HepG2 (cell line): ENCODE measurements around the gene C10orf67. TPM values are rescaled to one million over a fixed set of nuclear protein-coding genes. Genes with fewer than 3 reads are reported as not detected.

Source experiments
- ASH2L ChIP-seq: fragments of 300-600, 200-600 bp; sonication (generic); IDR thresholded peaks from 2 replicates; pipeline ENCODE4 v1.7.0; 2017; ENCODE audit warnings: low read depth, mild to moderate bottlenecking, moderate library complexity, mixed read lengths, low read length; ENCODE audit not compliant: insufficient read length
- CBFB ChIP-seq: sonication (generic); formaldehyde crosslinking; IDR thresholded peaks from 2 replicates; pipeline ENCODE4 v1.4.0; 2020; ENCODE audit warnings: missing genetic modification reagents
- ETV6 ChIP-seq: sonication (generic); formaldehyde crosslinking; conservative IDR thresholded peaks from 2 replicates; pipeline ENCODE4 v1.4.0; 2020; ENCODE audit warnings: missing genetic modification reagents
- FOXK1 ChIP-seq: sonication (generic); formaldehyde crosslinking; IDR thresholded peaks from 2 replicates; pipeline ENCODE4 v1.4.0; 2020; ENCODE audit warnings: low read depth, missing genetic modification reagents, borderline replicate concordance
- GTF3A ChIP-seq: sonication (generic); formaldehyde crosslinking; conservative IDR thresholded peaks from 2 replicates; pipeline ENCODE4 v1.4.0; 2020; ENCODE audit warnings: mild to moderate bottlenecking, missing genetic modification reagents
- HMG20B ChIP-seq: conservative IDR thresholded peaks from 2 replicates; pipeline ENCODE4 v1.6.1; 2016; ENCODE audit warnings: missing genetic modification reagents, missing compliant biosample characterization
- HOXD1 ChIP-seq: sonication (generic); formaldehyde crosslinking; IDR thresholded peaks from 2 replicates; pipeline ENCODE4 v1.5.0; 2020; ENCODE audit warnings: missing genetic modification reagents
- KLF11 ChIP-seq: IDR thresholded peaks from 2 replicates; pipeline ENCODE4 v1.6.1; 2016; ENCODE audit warnings: missing compliant biosample characterization
- KLF16 ChIP-seq, 2 experiments: sonication (generic) in 1 of 2; formaldehyde crosslinking in 1 of 2; IDR thresholded peaks; 2 replicates each; pipeline versions ENCODE4 v1.6.1 to v1.8.0; 2016 to 2023; ENCODE audit warnings: missing genetic modification reagents in 2 of 2, missing compliant biosample characterization in 1 of 2
- MIER2 ChIP-seq: IDR thresholded peaks from 2 replicates; pipeline ENCODE4 v1.6.1; 2016; ENCODE audit warnings: missing biosample characterization, missing genetic modification reagents
- MYNN ChIP-seq: sonication (generic); formaldehyde crosslinking; IDR thresholded peaks from 2 replicates; pipeline ENCODE4 v1.4.0; 2020; ENCODE audit warnings: mild to moderate bottlenecking, low read depth, missing genetic modification reagents
- PAX8 ChIP-seq: sonication (generic); formaldehyde crosslinking; IDR thresholded peaks from 2 replicates; pipeline ENCODE4 v1.8.0; 2022; ENCODE audit warnings: mild to moderate bottlenecking, missing genetic modification reagents, borderline replicate concordance
- PHF8 ChIP-seq: sonication (generic); formaldehyde crosslinking; IDR thresholded peaks from 2 replicates; pipeline ENCODE4 v1.5.0; 2020; ENCODE audit warnings: missing genetic modification reagents
- POLR2AphosphoS2 ChIP-seq: IDR thresholded peaks from 2 replicates; pipeline ENCODE4 v1.6.1; 2011; ENCODE audit warnings: low read depth, low read length, improper control_type of control experiment
- SMAD3 ChIP-seq: sonication (generic); formaldehyde crosslinking; IDR thresholded peaks from 2 replicates; pipeline ENCODE4 v1.4.0; 2020; ENCODE audit warnings: missing genetic modification reagents
- SOX13 ChIP-seq, 3 experiments: fragments of 450-650 bp in 1 of 3; sonication (generic) in 1 of 3; formaldehyde crosslinking in 1 of 3; IDR thresholded peaks in 2 of 3; conservative IDR thresholded peaks in 1 of 3; 2 replicates each; pipeline versions ENCODE4 v1.5.0 to v1.6.1; 2016 to 2020; ENCODE audit warnings: antibody characterized with exemption in 1 of 3, mild to moderate bottlenecking in 1 of 3, missing compliant biosample characterization in 1 of 3, missing genetic modification reagents in 1 of 3, moderate library complexity in 1 of 3
- TCF7L2 ChIP-seq: IDR thresholded peaks from 2 replicates; pipeline ENCODE4 v1.6.1; 2011; ENCODE audit warnings: mild to moderate bottlenecking, low read depth, low read length, moderate library complexity
- TMF1 ChIP-seq: sonication (generic); formaldehyde crosslinking; IDR thresholded peaks from 2 replicates; pipeline ENCODE4 v1.8.1; 2022; ENCODE audit warnings: low read depth, missing genetic modification reagents
- TOPORS ChIP-seq: sonication (generic); formaldehyde crosslinking; IDR thresholded peaks from 2 replicates; pipeline ENCODE4 v1.8.0; 2023; ENCODE audit warnings: mild to moderate bottlenecking, missing genetic modification reagents
- ZFX ChIP-seq: sonication (generic); formaldehyde crosslinking; IDR thresholded peaks from 2 replicates; pipeline ENCODE4 v1.4.0; 2020; ENCODE audit warnings: mild to moderate bottlenecking, low read depth, missing genetic modification reagents, moderate library complexity
- ZNF24 ChIP-seq: fragments of 450-650 bp; IDR thresholded peaks from 2 replicates; pipeline ENCODE4 v1.6.1; 2017; ENCODE audit warnings: antibody characterized with exemption, mild to moderate bottlenecking
- ZNF34 ChIP-seq: sonication (generic); formaldehyde crosslinking; IDR thresholded peaks from 2 replicates; pipeline ENCODE4 v1.4.0; 2020; ENCODE audit warnings: mild to moderate bottlenecking, missing genetic modification reagents, borderline replicate concordance
- ZNF382 ChIP-seq: sonication (generic); formaldehyde crosslinking; IDR thresholded peaks from 2 replicates; pipeline ENCODE4 v1.5.0; 2020; ENCODE audit warnings: missing genetic modification reagents, mild to moderate bottlenecking, borderline replicate concordance
- ZNF557 ChIP-seq: sonication (generic); formaldehyde crosslinking; IDR thresholded peaks from 2 replicates; pipeline ENCODE4 v1.4.0; 2020; ENCODE audit warnings: missing genetic modification reagents
- ZNF788 ChIP-seq: sonication (generic); formaldehyde crosslinking; IDR thresholded peaks from 2 replicates; pipeline ENCODE4 v1.5.0; 2020; ENCODE audit warnings: mild to moderate bottlenecking, missing genetic modification reagents, borderline replicate concordance
- polyA plus RNA-seq, 8 experiments: library from polyadenylated mRNA; depleted of rRNA in 3 of 8; stranded (reverse) in 7 of 8; unstranded in 1 of 8; fragments of >200 nt; fragmentation: Illumina TruSeq in 4 of 8; extraction: Trizol in 4 of 8; gene quantifications; 2 replicates each; pipeline versions ENCODE4 v1.2.1 to v1.2.3, GENCODE V29; 2011 to 2016; ENCODE audit warnings: low read depth in 4 of 8, missing spikeins in 1 of 8, mixed read lengths in 1 of 8; ENCODE audit not compliant: insufficient read depth in 1 of 8
- total RNA-seq, 5 experiments: library from RNA; depleted of rRNA; stranded (reverse); fragments of >200 nt; fragmentation: Illumina TruSeq; extraction: Trizol; gene quantifications; 2 replicates each; pipeline ENCODE4 v1.2.3, GENCODE V29; 2016; ENCODE audit warnings: low read depth in 1 of 5
- TF ChIP-seq, protein P1 (sequence below): sonication (generic); formaldehyde crosslinking; IDR thresholded peaks from 2 replicates; pipeline ENCODE4 v1.5.0; 2020; ENCODE audit warnings: missing genetic modification reagents, mild to moderate bottlenecking, borderline replicate concordance
- TF ChIP-seq, protein P2 (sequence below): sonication (generic); formaldehyde crosslinking; IDR thresholded peaks from 2 replicates; pipeline ENCODE4 v1.4.0; 2020; ENCODE audit warnings: missing genetic modification reagents

C10orf67 gene
- total and polyA plus RNA-seq, 2 of the 13 experiments (the other 11 are each of a cell fraction or from before 2014, with no cell fraction given): not detected

DNA sequence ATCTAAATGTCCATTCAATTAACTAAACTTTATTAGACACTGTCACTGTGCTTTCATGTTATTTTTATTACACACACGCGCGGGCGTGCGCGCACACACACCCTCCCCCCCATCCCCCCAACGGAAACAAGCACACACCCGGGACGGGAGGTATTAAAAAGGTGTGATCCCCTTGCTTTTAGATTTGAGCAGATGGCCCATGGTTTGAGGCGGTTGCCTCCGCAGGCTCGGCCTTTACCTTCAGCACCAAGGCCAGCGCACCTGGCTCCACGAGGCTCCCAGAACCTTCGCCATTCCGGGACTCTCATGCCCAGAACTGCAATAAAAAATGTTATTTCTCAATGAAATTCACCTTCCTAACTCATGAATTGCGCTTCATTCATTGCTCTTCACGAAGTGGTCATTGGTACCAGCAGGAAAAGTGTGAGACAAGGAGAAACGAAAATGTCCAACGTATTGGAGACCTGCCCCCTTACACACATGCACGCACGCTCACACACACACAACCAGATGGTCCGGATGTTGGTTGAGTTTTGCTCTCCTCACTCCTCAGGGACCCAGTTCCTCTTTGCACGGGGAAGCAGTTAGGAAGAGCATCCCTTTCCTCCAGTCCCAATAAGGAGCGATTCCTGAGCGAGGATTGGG lies 173.2 kb downstream of the C10orf67 start (continued):
- TF ChIP-seq TMF1 (CRISPR knock-in tag) (0 out of 2 replicates have a peak, but pooled peaks have one; percentile 36), ZNF788 (CRISPR knock-in tag) (no peak), ZNF34 (no peak), ZNF382 (CRISPR knock-in tag) (no peak), PHF8 (CRISPR knock-in tag) (no peak), POLR2AphosphoS2 (no peak), ZNF557 (no peak), TOPORS (CRISPR knock-in tag) (no peak), PAX8 (CRISPR knock-in tag) (no peak), HMG20B (CRISPR knock-in tag) (no peak), ZFX (CRISPR knock-in tag) (no peak), ZNF24 (no peak), MIER2 (CRISPR knock-in tag) (peak; percentile 95), ASH2L (no peak), KLF11 (CRISPR knock-in tag) (no peak), FOXK1 (CRISPR knock-in tag) (no peak), HOXD1 (CRISPR knock-in tag) (no peak), MYNN (CRISPR knock-in tag) (no peak), TCF7L2 (no peak), SOX13 (IDR thresholded peaks at IDR 0.05) (no peak), SOX13 (CRISPR knock-in tag; conservative IDR thresholded peaks at IDR 0.05 in 1 of 2, IDR thresholded peaks at IDR 0.05 in 1 of 2) (peak in 1 of 2 experiments; percentile 11; a peak in 1 of 4 replicates), CBFB (no peak), SMAD3 (CRISPR knock-in tag) (0 out of 2 replicates have a peak, but pooled peaks have one; percentile 29), GTF3A (no peak), ETV6 (0 out of 2 replicates have a peak, but pooled peaks have one; percentile 25), KLF16 (CRISPR knock-in tag; IDR thresholded peaks at IDR 0.05) (peak in 1 of 2 experiments; percentile 61; a peak in 2 of 4 replicates)
- TF ChIP-seq, protein P1, sequence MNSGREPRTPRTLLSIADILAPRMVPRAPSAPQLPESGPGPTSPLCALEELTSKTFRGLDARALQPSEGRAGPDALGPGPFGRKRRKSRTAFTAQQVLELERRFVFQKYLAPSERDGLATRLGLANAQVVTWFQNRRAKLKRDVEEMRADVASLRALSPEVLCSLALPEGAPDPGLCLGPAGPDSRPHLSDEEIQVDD (CRISPR knock-in tag): no peak
- TF ChIP-seq, protein P2, sequence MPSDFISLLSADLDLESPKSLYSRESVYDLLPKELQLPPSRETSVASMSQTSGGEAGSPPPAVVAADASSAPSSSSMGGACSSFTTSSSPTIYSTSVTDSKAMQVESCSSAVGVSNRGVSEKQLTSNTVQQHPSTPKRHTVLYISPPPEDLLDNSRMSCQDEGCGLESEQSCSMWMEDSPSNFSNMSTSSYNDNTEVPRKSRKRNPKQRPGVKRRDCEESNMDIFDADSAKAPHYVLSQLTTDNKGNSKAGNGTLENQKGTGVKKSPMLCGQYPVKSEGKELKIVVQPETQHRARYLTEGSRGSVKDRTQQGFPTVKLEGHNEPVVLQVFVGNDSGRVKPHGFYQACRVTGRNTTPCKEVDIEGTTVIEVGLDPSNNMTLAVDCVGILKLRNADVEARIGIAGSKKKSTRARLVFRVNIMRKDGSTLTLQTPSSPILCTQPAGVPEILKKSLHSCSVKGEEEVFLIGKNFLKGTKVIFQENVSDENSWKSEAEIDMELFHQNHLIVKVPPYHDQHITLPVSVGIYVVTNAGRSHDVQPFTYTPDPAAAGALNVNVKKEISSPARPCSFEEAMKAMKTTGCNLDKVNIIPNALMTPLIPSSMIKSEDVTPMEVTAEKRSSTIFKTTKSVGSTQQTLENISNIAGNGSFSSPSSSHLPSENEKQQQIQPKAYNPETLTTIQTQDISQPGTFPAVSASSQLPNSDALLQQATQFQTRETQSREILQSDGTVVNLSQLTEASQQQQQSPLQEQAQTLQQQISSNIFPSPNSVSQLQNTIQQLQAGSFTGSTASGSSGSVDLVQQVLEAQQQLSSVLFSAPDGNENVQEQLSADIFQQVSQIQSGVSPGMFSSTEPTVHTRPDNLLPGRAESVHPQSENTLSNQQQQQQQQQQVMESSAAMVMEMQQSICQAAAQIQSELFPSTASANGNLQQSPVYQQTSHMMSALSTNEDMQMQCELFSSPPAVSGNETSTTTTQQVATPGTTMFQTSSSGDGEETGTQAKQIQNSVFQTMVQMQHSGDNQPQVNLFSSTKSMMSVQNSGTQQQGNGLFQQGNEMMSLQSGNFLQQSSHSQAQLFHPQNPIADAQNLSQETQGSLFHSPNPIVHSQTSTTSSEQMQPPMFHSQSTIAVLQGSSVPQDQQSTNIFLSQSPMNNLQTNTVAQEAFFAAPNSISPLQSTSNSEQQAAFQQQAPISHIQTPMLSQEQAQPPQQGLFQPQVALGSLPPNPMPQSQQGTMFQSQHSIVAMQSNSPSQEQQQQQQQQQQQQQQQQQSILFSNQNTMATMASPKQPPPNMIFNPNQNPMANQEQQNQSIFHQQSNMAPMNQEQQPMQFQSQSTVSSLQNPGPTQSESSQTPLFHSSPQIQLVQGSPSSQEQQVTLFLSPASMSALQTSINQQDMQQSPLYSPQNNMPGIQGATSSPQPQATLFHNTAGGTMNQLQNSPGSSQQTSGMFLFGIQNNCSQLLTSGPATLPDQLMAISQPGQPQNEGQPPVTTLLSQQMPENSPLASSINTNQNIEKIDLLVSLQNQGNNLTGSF (CRISPR knock-in tag): peak; percentile 58; the same call in 1 of the 2 replicates
